ENCODE results near the gene MEN1.
"Not testable (repeated sequence)": the region's sequence is repeated elsewhere in the genome, so short reads cannot be mapped to it uniquely, and the experiment has no call there.

Gene MEN1

GRCh38 chr11:64832467-64833197 lies 22.3 kb upstream of the MEN1 start:
- DNase-seq (ENCODE audit: low read depth): no peak

- DNase-seq (ENCODE audit: low read depth): no peak
These were observed 21.1 kb upstream of the MEN1 start for GRCh38 chr11:64831411-64831891.

- DNase-seq (ENCODE audit: low read depth): no peak
These were observed 19.3 kb upstream of the MEN1 start for GRCh38 chr11:64829536-64830251.

GRCh38 chr11:64827451-64827839 lies 17.1 kb upstream of the MEN1 start:
- no peak for DNase-seq (ENCODE audit: low read depth)

GRCh38 chr11:64826578-64827450 lies 16.5 kb upstream of the MEN1 start:
- no peak for DNase-seq (ENCODE audit: low read depth)

GRCh38 chr11:64826062-64826461 lies 15.7 kb upstream of the MEN1 start:
- DNase-seq (ENCODE audit: low read depth): no peak

- DNase-seq (ENCODE audit: low read depth): no peak
These were observed 13.3 kb upstream of the MEN1 start for GRCh38 chr11:64823568-64824119.

- DNase-seq (ENCODE audit: low read depth): no peak
These were observed 7.1 kb upstream of the MEN1 start for GRCh38 chr11:64817476-64817875.

GRCh38 chr11:64815433-64815832 lies 5.1 kb upstream of the MEN1 start:
- not testable (repeated sequence) for DNase-seq (ENCODE audit: low read depth)

- DNase-seq (ENCODE audit: low read depth): no peak
These were observed 4.4 kb upstream of the MEN1 start for GRCh38 chr11:64814712-64815187.

GRCh38 chr11:64813826-64814225 lies 3.5 kb upstream of the MEN1 start:
- no peak for DNase-seq (ENCODE audit: low read depth)

GRCh38 chr11:64810891-64811272 lies 531 bp upstream of the MEN1 start:
- no peak for DNase-seq (ENCODE audit: low read depth)

- no peak for DNase-seq (ENCODE audit: low read depth)
These were observed 540 bp downstream of the MEN1 start for GRCh38 chr11:64809781-64810241.

GRCh38 chr11:64805481-64805880 lies 4.9 kb downstream of the MEN1 start:
- no peak for DNase-seq (ENCODE audit: low read depth)

GRCh38 chr11:64804346-64805210 lies 5.8 kb downstream of the MEN1 start:
- no peak for DNase-seq (ENCODE audit: low read depth)

- DNase-seq (ENCODE audit: low read depth): no peak
These were observed 6.5 kb downstream of the MEN1 start for GRCh38 chr11:64803846-64804345.

GRCh38 chr11:64803158-64803845 lies 7.0 kb downstream of the MEN1 start, which contains the start of gene MAP4K2:
Gene MAP4K2, minus strand, starts transcription at chr11:64803214. Its CDS starts 65 bp downstream, at chr11:64803149.
- peak; percentile 83 for DNase-seq (ENCODE audit: low read depth)

GRCh38 chr11:64802370-64803157 lies 7.8 kb downstream of the MEN1 start:
- DNase-seq (ENCODE audit: low read depth): no peak

All from stimulated activated CD8-positive, alpha-beta memory T cell treated with anti-CD3 and anti-CD28 coated beads, Interleukin-12 subunit alpha, Interleukin-12 subunit beta, amount 100 ng/mL, for 4 hours (primary cell).